OCI-LY7 (cell line): ENCODE results near the gene TRAF3.
A peak's percentile ranks its signal among the peaks of the same experiment; 100 is the strongest.

Experiments used
- EZH2phosphoT487 ChIP-seq: fragments of 200-600 bp; sonication (generic); IDR thresholded peaks from 2 replicates; pipeline ENCODE4 v1.6.1; 2018; ENCODE audit warnings: low read depth, borderline replicate concordance, mild to moderate bottlenecking, mixed run types, antibody characterized with exemption, low read length, moderate library complexity, mixed read lengths
- TF ChIP-seq, protein P1 (sequence below): fragments of 200-600 bp; sonication (generic); conservative IDR thresholded peaks from 2 replicates; pipeline ENCODE4 v1.5.1; 2014; ENCODE audit warnings: mild to moderate bottlenecking, antibody characterized with exemption, low read length, moderate library complexity, mixed read lengths

DNA sequence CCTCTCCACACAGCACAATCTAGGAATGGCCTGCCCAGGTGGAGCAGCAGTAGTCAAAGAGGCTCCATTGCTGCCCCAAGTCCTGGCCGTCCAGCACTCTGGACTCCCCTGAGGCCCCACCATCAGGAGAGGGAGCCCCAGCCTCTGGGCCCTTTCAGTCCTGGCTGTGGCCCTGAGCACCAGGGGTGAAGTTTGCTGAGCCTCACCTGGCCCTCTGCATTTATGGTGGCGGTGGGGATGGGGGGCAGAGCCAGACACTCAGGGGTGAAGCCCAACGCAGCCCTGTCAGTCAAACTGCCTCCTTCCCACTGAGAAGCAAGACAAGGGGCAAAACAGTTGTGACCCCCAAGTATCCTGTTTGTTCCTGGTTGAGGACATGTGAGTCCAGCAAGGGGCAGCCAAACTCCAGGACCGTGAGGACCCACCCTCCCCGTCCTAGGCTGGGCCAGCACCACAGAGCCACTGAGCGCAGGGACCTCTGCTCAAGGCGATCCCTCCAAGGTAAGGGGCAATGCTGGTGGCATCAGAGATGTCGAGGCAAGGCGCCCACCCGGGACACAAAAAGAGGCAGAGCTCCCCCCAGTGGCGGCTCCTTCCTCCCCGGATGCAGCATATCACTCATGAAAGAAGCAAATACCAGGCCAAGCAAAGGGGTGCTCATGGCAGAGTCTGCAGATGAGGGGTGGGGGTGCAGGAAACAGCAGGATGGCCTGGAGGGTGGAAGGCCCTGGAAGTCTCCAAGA is 140.4 kb downstream of the TRAF3 start:
- TF ChIP-seq, protein P1, sequence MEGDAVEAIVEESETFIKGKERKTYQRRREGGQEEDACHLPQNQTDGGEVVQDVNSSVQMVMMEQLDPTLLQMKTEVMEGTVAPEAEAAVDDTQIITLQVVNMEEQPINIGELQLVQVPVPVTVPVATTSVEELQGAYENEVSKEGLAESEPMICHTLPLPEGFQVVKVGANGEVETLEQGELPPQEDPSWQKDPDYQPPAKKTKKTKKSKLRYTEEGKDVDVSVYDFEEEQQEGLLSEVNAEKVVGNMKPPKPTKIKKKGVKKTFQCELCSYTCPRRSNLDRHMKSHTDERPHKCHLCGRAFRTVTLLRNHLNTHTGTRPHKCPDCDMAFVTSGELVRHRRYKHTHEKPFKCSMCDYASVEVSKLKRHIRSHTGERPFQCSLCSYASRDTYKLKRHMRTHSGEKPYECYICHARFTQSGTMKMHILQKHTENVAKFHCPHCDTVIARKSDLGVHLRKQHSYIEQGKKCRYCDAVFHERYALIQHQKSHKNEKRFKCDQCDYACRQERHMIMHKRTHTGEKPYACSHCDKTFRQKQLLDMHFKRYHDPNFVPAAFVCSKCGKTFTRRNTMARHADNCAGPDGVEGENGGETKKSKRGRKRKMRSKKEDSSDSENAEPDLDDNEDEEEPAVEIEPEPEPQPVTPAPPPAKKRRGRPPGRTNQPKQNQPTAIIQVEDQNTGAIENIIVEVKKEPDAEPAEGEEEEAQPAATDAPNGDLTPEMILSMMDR, result peak; percentile 88
- no peak for TF ChIP-seq EZH2phosphoT487
